ENCODE results near the gene PAPPA2.

DNA sequence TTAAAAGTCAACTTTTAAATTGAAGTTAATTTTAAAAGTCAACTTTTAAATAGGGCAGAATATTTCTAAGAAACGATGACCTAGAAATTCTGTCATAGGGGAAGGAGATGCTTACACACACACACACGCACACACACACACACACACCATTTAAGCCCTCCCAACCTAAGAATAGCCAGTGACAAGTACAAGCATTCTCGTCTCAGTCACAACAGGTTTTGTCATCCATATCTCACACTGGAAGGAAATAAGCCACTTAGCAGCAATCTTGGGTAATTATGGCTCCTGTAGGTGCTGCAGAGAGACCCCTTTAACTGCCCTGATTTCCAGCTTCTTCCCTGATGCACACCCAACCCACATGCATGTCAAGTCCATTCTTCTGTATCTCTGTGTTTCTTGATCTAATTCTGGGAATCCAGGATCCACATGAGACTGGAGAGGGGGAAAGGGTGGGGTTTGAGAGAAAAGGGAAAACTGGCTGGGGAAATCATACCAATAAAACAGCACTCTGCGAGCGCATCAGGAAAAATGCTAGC lies 338.1 kb downstream of the PAPPA2 start:
- TF ChIP-seq POLR2A (IDR thresholded peaks at IDR 0.05; ENCODE audit: low read length) (no peak), GATA1 (IDR thresholded peaks at IDR 0.05; ENCODE audit: low read depth, low read length) (no peak)
